ENCODE results near the gene RINL.

The RINL gene

DNA sequence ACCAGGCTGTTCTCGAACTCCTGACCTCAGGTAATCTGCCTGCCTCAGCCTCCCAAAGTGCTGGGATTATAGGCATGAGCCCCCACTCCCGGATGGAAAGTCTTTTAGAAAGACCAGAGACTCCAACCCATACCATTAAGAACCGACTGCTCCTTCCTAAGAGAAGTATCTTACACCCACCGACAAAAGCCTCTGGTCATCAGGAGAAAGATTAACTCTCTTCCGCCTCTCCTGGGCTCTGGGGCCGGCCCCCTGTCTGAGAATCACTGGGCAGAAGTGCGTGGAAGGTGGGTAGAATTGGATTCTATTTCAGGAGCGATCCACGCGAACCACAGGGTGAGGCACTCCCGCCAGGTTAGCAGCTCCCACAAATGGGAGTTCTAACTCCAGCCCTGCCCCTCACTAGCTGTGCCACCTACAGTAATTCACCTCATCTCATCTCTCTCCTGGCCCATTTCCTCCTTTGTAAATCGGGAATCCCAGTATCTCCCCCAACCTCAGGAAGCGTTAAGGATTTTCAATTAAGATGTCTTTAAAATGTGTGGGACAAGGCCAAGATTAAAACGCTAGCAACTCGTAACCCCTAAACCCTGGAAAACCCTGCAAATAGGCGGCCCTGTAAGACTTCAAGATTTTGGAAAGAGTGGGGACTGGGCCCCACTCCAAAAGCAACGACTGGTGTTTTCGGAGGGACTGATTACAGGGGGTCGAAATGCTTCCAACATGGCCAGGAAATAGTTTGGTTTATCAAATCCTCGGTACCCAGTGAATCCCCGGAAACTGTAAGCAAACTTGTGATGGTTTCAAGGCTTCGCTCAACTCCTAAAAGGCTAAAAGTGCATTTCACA is 29.6 kb downstream of the RINL start:
- no peak for TF ChIP-seq CEBPB (IDR thresholded peaks at IDR 0.05)
- TF ChIP-seq TEAD4 (IDR thresholded peaks at IDR 0.05): no peak
- TF ChIP-seq EGR1 (IDR thresholded peaks at IDR 0.05): no peak
- TF ChIP-seq TCF12 (IDR thresholded peaks at IDR 0.05; ENCODE audit: low read depth): no peak
- TF ChIP-seq YY1 (IDR thresholded peaks at IDR 0.05; ENCODE audit: low read depth): no peak
- TF ChIP-seq RAD21 (IDR thresholded peaks at IDR 0.05; ENCODE audit: low read depth): no peak
- TF ChIP-seq ZBTB7A (IDR thresholded peaks at IDR 0.05; ENCODE audit: low read depth): no peak
- no peak for TF ChIP-seq EP300 (IDR thresholded peaks at IDR 0.05; ENCODE audit: borderline replicate concordance)
- TF ChIP-seq, protein P1, sequence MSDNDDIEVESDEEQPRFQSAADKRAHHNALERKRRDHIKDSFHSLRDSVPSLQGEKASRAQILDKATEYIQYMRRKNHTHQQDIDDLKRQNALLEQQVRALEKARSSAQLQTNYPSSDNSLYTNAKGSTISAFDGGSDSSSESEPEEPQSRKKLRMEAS (IDR thresholded peaks at IDR 0.05): no peak
- no peak for TF ChIP-seq NFIC (IDR thresholded peaks at IDR 0.05)
- no peak for TF ChIP-seq FOXM1 (IDR thresholded peaks at IDR 0.05; ENCODE audit: borderline replicate concordance, low read depth)

DNA sequence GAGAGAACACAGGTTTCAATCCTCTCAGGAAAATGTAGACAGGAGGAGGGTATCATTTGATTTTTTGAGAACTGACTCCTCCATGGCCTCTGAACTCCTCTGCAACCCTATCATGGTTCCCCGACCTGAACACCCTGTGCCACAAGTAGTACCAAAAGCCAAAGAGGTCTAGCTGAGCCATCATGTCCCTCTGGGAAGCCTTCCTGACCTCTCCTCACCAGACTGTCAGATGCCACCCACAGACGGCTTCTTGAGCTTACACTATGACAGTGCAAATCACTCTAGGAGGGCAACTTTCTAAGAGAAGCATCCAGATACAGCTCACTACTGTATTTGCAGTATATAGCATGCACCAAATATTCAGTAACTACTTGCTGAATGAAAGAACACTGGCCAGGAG is 32.0 kb downstream of the RINL start:
- TF ChIP-seq TCF12 (IDR thresholded peaks at IDR 0.05; ENCODE audit: low read depth) (no peak), FOXM1 (IDR thresholded peaks at IDR 0.05; ENCODE audit: borderline replicate concordance, low read depth) (no peak), YY1 (IDR thresholded peaks at IDR 0.05; ENCODE audit: low read depth) (no peak), RAD21 (IDR thresholded peaks at IDR 0.05; ENCODE audit: low read depth) (no peak)

DNA sequence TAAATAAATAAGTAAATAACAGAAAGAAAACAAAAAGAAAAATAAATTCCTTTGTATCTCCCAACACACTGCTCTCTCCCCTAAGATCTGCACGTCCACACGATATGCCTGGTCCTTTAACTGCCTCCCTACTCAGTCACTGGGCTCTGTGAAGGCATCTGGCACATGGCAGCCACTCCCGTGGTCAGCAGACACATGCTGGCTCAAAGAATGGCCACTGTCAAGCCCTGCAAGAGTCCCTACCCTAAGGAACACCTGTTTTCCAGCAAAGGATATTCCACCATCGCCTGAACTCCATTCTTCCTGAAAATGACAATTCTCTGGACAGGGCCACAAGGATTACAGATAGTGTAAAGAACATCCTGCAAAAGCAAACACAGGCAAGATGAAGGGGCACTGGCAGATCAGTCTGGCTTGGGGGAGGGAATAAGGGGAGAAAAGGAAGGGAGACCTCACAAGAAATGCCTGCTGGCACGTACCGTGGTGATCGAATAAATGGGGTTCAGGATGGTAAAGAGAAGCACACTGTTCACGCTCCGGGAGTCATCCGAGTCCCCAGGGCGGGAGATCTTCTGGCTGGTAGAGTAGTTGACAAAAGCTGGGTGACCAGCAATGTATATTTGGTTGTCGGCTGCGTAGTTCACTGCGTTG is 32.6 kb downstream of the RINL start:
- TF ChIP-seq TEAD4 (IDR thresholded peaks at IDR 0.05) (no peak), ZBTB7A (IDR thresholded peaks at IDR 0.05; ENCODE audit: low read depth) (no peak), FOXM1 (IDR thresholded peaks at IDR 0.05; ENCODE audit: borderline replicate concordance, low read depth) (no peak), RAD21 (IDR thresholded peaks at IDR 0.05; ENCODE audit: low read depth) (no peak), CREB1 (IDR thresholded peaks at IDR 0.05; ENCODE audit: low read depth) (no peak), EP300 (IDR thresholded peaks at IDR 0.05; ENCODE audit: borderline replicate concordance) (no peak), TAF1 (IDR thresholded peaks at IDR 0.05; ENCODE audit: low read depth) (no peak), CEBPB (IDR thresholded peaks at IDR 0.05) (no peak), TCF12 (IDR thresholded peaks at IDR 0.05; ENCODE audit: low read depth) (no peak), NFIC (IDR thresholded peaks at IDR 0.05) (no peak), YY1 (IDR thresholded peaks at IDR 0.05; ENCODE audit: low read depth) (no peak), EGR1 (IDR thresholded peaks at IDR 0.05) (no peak)
- TF ChIP-seq, protein P2, sequence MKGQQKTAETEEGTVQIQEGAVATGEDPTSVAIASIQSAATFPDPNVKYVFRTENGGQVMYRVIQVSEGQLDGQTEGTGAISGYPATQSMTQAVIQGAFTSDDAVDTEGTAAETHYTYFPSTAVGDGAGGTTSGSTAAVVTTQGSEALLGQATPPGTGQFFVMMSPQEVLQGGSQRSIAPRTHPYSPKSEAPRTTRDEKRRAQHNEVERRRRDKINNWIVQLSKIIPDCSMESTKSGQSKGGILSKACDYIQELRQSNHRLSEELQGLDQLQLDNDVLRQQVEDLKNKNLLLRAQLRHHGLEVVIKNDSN (IDR thresholded peaks at IDR 0.05): no peak
- TF ChIP-seq, protein P1 (IDR thresholded peaks at IDR 0.05): no peak
- TF ChIP-seq, protein P3, sequence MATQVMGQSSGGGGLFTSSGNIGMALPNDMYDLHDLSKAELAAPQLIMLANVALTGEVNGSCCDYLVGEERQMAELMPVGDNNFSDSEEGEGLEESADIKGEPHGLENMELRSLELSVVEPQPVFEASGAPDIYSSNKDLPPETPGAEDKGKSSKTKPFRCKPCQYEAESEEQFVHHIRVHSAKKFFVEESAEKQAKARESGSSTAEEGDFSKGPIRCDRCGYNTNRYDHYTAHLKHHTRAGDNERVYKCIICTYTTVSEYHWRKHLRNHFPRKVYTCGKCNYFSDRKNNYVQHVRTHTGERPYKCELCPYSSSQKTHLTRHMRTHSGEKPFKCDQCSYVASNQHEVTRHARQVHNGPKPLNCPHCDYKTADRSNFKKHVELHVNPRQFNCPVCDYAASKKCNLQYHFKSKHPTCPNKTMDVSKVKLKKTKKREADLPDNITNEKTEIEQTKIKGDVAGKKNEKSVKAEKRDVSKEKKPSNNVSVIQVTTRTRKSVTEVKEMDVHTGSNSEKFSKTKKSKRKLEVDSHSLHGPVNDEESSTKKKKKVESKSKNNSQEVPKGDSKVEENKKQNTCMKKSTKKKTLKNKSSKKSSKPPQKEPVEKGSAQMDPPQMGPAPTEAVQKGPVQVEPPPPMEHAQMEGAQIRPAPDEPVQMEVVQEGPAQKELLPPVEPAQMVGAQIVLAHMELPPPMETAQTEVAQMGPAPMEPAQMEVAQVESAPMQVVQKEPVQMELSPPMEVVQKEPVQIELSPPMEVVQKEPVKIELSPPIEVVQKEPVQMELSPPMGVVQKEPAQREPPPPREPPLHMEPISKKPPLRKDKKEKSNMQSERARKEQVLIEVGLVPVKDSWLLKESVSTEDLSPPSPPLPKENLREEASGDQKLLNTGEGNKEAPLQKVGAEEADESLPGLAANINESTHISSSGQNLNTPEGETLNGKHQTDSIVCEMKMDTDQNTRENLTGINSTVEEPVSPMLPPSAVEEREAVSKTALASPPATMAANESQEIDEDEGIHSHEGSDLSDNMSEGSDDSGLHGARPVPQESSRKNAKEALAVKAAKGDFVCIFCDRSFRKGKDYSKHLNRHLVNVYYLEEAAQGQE (IDR thresholded peaks at IDR 0.05; ENCODE audit: low read depth): no peak

DNA sequence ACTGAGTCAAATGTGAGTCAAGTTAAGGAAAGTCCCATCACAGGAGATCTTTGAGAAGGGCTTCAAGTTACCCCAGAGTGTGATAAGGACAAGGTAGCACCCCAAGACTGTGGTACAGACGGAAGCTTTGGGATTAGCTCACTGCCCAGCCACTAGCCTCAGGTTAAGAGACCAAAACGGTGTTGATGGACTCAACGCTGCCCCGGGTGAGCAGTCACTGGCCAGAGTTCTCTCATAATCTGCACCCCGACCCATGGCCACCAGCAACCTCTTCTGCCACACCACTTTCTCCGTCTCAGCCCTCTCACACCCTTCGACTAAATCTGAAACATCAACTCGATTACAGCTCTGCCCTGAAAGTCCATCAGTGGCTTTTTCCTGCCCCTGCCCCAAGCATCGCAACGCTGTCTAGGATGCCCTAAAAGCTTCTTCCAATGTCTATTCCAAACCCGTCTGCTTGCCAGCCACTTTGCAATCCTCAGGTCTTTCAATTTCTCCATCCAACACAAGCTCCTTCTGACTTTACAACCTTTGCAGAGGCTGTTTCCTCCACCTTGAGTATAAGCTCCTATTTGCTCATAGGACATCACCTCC is 33.9 kb downstream of the RINL start:
- TF ChIP-seq RAD21 (IDR thresholded peaks at IDR 0.05; ENCODE audit: low read depth) (no peak), CREB1 (IDR thresholded peaks at IDR 0.05; ENCODE audit: low read depth) (no peak), TCF12 (IDR thresholded peaks at IDR 0.05; ENCODE audit: low read depth) (no peak), EP300 (IDR thresholded peaks at IDR 0.05; ENCODE audit: borderline replicate concordance) (no peak), CEBPB (IDR thresholded peaks at IDR 0.05) (no peak), EGR1 (IDR thresholded peaks at IDR 0.05) (no peak), ZBTB7A (IDR thresholded peaks at IDR 0.05; ENCODE audit: low read depth) (no peak), TEAD4 (IDR thresholded peaks at IDR 0.05) (no peak), YY1 (IDR thresholded peaks at IDR 0.05; ENCODE audit: low read depth) (no peak), TAF1 (IDR thresholded peaks at IDR 0.05; ENCODE audit: low read depth) (no peak), FOXM1 (IDR thresholded peaks at IDR 0.05; ENCODE audit: borderline replicate concordance, low read depth) (no peak), NFIC (IDR thresholded peaks at IDR 0.05) (no peak)
- TF ChIP-seq, protein P1 (IDR thresholded peaks at IDR 0.05): no peak
- TF ChIP-seq, protein P2 (IDR thresholded peaks at IDR 0.05): no peak
- TF ChIP-seq, protein P3 (IDR thresholded peaks at IDR 0.05; ENCODE audit: low read depth): no peak

Data from Ishikawa (cell line).